HG03103 (cell line): ENCODE results near the gene PLSCR1.

ENCODE experiments used
- ATAC-seq: cut with Tn5 transposase; IDR thresholded peaks from one replicate; pipeline ENCODE4 v1.9.1; 2021; ENCODE audit warnings: low read depth; ENCODE audit not compliant: unreplicated experiment

The PLSCR1 gene, protein sequence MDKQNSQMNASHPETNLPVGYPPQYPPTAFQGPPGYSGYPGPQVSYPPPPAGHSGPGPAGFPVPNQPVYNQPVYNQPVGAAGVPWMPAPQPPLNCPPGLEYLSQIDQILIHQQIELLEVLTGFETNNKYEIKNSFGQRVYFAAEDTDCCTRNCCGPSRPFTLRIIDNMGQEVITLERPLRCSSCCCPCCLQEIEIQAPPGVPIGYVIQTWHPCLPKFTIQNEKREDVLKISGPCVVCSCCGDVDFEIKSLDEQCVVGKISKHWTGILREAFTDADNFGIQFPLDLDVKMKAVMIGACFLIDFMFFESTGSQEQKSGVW

DNA sequence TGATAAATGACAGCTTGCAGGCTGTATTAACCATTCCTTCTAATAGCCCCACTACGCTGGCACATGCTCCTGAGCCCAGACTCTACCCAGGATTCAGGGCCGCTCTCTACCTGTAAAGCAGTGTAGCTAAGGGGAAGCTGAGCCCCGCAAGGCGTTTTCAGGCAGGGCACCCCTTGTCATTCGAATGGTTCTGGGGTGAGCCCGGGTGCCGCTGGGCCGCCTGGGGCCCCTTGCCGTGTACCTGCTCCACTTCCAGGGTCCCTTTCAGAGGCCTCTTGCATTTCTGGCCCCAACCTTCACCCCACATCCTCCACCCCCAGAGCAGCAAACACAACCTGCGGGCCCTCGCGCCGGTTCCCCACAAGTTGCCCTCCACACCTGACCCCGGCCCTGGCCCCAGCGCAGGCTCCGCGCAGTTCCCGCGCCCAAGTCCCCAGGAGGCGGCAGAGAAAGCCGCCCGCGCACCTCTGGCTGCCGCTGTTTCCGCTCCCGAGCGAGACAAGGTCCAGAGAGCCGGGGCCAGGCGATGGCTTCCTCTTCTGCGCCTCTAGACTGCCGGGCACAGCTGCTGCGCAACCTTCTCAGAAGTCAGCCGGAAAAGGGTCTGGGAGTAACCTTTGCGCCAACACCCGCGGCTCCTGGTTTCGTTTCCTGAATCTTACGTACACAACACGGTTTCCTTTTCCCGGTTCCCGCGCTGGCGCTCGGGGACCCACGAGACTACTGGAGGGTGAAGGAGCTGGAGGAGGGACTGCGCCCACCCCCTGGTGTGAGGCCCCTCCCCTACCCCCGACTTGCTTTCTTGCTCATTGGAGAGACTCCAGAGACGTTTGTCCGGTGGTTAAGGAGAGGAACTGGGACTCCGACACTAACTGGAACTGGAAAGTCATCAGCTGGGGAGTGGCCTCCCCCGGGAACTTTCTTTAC, at the start of gene PLSCR1:
Gene PLSCR1, minus strand, starts transcription at position 606 of the 927 bp plus-strand sequence. CDS start 8,055 bp downstream, outside the sequence.
- ATAC-seq, result peak; percentile 80

DNA sequence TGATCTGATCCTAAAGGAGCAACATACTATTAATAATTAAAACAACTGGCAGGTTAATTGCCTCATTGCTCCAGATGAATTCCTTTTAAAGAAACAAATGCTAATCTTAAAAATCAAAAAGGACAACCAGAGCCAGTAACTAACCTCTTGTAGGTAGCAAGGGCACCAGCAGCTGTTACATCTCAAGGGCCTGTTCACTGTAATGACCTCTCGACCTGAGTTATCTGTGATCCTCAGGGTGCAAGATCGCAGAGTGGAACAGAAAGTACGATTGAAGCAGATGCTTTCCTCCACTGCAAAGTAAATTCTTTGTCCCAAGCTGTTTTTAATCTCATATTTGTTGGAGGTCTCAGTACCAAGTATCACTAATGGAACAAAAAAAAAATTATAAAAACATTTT, 49.4 kb upstream of the PLSCR1 start:
- no peak for ATAC-seq

DNA sequence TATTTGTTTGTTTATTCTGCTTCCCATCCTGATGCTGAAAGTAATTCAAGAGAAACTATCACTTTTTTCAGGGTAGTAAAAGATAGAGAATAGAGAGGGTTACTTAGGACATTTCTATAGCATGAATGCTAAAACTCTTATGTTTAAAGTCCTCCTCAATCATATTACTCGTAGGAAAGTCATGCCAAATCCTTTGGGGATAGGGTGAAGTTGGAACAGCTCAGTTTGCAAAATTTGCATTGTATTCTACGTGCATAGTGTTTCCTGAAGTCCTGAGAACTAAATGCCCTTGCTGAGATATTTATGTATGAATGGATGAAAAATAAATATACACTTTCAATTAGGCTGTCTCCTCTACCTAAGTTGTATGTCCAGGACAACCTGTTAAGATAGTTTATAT, 46.1 kb upstream of the PLSCR1 start:
- ATAC-seq, result no peak

DNA sequence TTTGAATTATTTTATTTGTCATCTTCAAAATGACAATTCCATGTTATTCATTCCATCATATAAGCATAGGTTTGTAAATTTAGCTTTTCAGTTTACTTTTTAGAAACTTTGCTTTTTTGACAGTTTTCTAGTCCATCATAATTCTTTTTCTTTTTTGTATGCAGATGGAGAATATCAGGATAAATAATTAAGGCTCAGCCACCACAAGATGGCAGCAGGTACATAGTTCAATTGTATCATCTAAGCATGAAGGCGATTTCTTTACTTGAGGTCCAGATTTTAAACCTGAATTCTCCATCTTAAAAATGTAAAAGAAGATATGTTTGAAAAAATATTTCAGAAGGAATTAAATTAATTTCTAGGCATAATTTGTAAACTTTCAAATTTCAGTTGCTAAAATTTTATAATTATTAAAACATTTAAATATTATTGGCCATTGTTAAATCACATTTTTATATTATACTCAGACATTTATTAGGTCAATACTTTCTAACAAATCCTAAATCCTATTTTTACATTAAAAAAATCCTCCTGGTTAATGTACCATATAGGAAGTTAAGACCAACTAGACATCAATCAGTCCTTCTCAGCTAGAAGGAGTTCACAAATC, 45.6 kb upstream of the PLSCR1 start:
- ATAC-seq, result no peak

DNA sequence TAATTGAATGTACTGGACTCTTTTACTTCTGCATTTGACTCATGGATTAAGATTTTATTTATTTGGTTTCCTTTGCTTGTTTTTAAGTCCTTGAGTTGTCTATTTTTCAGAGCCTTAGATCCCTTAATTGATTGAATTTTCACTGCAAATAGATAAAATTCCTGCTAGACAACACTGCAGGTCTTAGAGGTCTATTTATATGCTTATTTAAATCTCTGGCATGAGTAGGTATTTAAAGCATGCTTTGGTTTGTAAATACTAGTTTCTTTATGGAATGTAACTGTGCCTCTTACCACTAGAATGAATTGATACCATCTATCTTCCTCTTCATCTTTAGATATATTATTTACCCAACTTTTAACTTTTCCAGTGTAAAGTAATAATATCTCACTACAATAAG, 40.7 kb upstream of the PLSCR1 start:
- no peak for ATAC-seq

DNA sequence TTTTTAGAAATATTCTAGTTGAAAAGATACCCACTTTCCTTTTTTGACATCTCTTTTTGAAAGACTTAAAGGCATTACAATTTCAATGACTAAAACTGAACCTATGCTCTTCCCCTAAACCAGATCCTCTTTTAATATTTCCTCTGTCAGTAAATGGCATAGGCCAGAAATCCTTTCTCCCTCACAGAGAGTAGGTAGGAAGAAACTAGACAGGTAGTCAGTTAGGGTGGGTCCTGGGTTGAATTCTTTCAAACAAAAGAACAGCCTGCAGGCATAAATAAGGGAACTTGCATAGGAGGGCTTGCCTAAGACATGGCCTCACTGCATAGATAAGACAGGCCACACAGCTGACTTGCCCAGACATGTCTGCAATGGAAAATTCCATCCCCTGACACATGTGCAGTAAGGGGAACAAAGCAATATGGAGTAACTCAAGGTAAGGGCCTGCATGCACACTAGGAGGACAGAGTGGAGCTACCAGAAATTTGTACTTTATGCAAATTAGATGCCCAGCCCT, 37.6 kb upstream of the PLSCR1 start:
- no peak for ATAC-seq

DNA sequence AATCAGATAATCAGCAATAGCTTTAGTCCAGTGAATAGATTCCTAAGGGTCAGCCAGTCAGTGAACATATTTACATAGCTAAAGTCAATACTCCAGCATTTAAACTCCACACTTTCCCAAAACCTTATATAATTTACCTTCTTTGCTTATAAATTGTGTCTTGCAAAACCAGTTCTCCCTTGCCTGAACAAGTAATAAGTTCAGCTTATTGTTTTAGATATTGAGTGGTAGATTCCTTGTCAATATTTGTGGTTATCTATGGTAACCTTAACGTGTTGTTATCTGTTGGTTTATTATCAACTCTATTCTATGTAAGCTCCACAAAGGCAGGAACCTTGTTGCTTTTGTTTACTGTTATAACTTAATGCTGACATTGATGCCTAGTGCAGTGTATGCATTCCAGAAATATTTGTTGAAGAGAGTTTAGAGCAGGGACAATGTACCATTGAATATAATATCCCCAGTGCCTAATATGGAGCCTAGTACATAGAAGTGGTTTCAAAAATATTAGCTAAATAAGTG, 36.7 kb upstream of the PLSCR1 start:
- ATAC-seq, result no peak

DNA sequence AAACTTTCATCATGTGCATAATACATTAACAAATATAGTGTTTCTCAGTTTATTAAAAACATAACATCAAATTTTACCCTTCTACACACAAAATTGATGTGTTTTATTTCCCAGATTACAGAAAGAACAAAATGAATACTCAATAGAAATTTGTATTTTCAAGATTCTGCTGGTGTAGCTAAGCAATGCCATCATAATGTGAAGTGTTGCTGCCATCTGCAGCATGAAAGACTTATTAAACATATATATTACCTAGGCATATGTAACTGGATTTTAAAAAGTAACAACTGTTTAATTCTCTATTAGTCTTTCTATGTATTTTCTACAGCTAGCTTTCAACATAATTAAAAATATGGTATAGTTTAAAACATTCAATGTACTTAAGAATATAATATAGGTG, 33.3 kb upstream of the PLSCR1 start:
- no peak for ATAC-seq

DNA sequence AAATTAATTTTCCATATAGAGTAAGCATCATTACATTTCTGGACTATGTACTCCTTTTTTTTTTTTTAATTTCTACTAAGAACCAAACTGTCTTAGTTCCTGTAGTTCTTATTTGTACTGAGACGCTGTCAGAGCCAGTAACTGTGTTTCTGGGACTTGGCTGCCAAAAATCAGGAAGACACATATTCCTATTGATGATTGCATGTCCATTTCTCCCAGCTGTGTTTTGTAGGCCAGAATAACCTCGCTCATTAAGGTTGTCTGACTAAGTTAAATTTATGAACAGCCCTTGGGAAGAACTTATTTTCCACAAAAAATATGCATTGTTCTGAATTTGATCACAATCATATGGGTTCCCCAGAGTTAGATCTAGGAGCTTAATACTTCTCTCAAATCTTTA, 31.2 kb upstream of the PLSCR1 start:
- ATAC-seq, result no peak

DNA sequence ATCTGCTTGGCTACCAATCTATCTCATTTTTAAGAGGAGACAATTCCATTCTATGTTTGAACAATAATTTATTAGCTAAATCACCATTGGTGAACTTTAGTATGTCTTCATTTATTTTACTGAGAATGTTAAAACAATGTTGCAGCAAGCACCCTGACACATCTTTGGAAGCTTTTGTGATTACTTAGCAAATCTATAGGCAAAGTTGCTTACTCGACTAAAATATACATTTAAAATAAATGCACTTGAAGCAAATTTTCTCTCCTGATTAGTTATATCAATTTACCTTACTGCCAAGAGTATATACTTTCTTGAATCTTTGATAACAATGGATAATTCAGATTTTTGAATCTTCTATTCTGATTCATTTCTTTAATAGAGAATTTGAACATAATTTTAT, 29.8 kb upstream of the PLSCR1 start:
- no peak for ATAC-seq

DNA sequence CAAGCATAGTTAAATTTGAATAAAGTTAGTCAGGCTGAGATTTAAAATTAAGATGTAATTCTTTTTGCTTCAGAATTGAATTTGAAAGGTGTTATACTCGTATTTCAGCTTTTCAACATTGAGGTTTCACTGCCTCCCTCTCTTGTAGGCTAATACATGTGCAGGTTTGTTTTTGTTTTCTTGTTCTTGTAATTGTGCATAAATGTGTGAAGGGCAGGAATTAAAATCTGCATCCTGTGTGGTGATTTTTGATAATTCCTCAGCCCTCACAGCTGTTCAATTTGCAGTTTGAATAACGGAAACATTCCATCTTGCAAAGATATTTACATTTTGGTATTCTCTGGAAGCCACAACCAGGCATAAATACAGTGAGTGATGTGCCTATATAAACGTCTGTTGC, 24.9 kb upstream of the PLSCR1 start:
- no peak for ATAC-seq

DNA sequence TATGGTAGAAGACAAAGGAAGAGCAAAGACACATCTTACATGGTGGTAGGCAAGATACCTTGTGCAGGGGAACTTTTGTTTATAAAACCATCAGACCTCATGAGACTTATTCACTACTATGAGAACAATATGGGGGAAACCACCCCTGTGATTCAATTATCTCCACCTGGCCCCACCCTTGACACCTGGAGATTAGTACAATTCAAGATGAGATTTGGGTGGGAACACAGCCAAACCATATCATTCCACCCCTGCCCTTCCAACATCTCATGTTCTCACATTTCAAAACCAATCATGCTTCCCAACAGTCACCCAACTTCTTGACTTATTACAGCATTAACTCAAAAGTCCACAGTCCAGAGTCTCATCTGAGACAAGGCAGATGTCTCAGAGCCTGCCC, 21.7 kb upstream of the PLSCR1 start:
- ATAC-seq, result no peak

DNA sequence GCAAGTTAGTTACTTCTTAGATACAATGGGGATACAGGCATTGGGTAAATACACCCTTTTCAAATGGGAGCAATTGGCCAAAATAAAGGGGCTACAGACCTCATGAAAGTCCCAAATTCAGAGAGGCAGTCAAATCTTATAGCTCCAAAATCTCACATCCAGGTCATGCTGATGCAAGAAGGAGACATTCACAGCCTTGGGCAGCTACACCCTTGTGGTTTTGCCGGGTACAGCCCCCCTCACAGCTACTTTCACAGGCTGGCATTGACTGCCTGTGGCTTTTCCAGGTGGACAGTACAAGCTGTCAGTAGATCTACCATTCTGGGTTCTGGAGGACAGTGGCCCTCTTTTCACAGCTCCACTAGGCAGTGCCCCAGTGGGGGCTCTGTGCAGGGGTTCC, 17.5 kb upstream of the PLSCR1 start:
- no peak for ATAC-seq

DNA sequence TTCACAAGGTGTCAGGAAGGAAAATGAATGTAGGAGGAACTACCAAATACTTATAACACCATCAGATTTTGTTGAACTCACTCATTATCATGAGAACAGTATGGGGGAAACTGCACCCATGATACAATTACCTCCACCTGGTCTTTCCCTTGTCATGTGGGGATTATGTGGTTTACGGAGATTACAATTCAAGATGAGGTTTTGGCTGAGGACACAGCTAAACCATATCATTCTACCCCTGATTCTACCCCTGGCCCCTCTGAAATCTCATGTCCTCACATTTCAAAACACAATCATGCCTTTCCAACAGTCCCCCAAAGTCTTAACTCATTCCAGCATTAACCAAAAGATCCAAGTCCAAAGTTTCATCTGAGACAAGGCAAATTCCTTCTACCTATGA, 17.1 kb upstream of the PLSCR1 start:
- ATAC-seq, result no peak

DNA sequence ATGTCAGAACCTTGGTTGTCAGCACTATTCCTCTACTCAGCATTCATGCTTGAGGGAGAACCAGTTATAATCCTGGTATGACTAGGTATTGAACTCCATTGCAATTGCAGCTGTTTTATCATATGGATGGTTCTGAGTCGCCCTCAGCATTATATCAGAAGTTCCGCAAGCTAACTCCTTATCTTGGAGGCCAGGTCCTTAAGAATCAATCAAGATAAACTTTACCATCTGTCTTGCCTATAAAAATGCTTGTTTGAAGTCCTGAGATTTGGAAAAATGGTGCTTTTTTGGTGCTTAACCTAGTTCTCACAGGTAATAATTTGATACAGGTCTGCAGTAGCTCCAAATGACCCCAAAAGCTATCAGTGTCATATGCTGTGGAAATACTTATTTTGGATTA, 16.3 kb upstream of the PLSCR1 start:
- ATAC-seq, result no peak

DNA sequence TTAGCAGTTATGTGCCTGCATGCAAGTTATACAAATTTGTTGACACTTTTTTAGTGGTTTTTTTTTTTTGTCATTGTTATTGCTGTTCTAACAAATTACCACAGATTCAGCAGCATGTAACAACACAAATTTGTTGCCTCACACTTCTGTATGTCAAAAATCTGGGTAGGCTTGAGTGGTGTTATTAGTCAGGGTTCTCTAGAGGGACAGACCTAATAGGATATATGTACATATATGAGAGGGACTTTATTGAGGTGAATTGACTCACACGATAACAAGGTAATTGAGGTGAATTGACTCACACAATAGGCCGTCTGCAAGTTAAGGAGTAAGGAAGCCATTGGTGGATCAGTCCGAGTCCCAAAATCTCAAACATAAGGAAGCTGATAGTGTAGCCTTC, 15.0 kb upstream of the PLSCR1 start:
- no peak for ATAC-seq

DNA sequence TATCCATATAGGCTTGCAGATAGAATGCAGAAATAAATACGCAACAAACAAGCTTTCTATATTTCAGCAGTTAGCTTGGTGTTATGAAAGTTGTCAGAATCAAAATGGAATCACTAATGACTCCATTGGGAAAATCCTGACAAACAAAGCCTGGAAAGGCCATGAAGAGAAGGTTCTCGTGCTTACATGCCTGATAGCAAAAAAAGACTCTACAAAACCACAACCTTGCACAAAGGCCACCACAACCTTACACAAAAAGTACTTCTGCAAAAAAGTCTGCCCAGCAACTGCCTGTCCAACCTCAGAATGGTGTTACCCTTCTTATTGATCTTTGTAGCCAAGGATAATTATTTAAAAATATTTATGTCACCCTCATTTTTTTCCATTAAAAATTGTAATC, 14.4 kb upstream of the PLSCR1 start:
- no peak for ATAC-seq

DNA sequence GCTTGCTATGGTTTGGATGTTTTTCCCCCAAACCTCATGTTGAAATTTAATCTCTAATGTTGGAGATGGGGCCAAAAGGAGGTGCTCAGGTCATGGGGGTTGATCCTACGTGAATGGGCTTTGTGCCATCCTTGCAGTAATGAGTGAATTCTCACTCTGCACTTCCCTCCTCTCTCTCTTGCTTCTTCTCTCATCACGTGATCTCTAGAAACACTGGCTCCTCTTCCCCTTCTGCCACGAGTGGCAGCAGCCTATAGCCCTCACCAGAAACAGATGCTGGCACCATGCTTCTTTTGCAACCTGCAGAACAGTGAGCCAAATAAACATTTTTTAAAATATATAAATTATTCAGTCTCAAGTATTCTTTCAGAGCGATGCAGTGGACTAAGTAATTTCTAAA, 13.3 kb upstream of the PLSCR1 start:
- no peak for ATAC-seq

DNA sequence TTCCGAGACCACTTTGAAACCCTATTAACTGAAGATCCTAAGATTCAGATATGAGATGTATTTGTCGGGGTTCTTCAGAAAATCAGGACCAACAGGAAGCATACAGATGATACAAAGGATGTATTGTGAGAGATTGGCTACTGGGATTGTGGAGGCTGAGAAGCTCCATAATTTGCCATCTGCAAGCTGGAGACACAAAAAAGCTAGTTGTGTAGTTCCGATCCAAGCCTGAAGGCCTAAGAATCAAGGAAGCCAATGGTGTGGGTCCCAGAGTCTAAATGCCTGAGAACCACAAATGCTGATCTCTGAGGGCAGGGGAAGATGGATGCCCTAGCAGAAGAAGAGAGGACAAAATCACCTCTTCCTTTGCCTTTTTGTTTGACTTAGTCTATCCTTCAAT, 10.9 kb upstream of the PLSCR1 start:
- ATAC-seq, result no peak

DNA sequence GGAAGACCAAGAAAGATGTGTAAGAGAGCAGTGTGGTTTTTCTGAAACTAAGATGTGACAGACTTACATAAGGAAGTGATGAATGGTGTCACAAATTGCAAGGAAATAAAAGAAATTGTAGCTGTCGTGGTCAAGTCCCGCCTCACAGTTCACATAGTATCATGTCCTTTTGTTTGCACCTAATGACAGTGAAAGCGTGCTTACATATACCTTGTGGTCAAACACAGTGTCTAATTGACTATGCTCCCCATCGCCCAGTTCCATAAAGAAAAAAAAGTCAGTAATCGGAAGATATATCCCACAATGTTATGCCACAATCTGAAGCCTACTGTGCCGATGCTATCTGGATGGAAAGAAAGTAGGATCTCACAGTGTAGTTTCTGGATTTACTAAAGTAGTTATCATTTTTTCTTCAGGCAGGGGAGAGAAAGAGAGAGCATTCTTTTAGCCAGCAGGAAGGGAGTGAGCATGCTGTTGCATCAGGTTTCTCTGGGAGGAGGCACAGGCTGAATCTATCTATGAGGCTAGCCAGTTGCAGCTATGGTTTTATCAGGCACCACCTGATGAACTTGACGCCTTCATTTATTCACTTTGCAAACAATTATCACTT, 9.8 kb upstream of the PLSCR1 start:
- ATAC-seq, result no peak
